CD4-positive, alpha-beta T cell treated with Interleukin-4 for 1 hour (primary cell): ENCODE measurements around the gene CTIF.

Experiments
- DNase-seq, 2 donors: peaks; one replicate each; pipeline ENCODE4 v3.0.0-alpha.2; 2020 to 2022

CTIF gene

DNA sequence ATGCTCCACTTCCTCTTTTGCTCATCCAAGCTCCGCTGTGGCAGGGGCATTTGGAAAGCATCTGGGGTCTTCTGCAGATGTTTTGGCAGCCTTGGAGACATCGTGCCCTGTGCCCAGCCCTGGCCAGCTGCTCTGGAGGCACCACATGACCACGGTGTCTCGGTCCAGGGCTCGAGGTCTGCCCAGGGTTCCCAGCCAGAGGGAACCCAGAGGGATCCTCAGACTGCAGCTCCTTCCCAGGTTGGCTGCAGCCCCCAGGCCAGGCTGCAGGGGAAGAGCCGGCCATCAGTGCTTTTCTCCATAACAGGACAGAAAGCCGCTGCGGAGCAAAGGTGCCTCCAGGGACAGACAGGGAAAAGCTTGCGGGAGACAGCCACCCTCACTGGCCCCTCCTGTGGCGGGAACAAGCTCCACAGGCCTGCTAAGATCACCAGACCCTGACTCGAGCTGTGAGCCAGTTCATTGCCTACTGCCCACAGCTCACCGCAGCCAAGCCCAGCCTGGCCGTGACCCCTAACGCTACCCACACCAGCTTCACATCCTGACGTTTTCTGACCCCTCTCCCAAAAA is 337.2 kb downstream of the CTIF start:
- DNase-seq: no peak

DNA sequence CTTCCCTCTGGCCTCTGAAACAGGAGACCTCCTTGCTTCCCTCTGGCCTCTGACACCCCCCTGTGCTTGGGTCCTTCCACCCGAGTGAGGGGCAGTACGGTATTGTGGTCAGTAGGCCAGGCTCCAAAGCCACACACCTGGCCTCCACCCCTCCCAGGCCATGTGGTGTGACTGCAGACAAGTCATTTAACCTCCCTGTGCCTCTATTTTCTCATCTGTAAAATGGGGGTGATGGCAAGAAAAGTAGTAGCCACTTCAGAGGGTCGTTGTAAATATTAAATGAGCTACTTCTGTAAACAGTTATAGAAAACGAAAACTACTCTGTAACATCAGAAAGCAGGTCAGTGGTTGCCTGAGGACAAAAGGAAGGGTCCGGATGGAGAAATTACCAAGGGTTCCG is 337.8 kb downstream of the CTIF start:
- DNase-seq: no peak

DNA sequence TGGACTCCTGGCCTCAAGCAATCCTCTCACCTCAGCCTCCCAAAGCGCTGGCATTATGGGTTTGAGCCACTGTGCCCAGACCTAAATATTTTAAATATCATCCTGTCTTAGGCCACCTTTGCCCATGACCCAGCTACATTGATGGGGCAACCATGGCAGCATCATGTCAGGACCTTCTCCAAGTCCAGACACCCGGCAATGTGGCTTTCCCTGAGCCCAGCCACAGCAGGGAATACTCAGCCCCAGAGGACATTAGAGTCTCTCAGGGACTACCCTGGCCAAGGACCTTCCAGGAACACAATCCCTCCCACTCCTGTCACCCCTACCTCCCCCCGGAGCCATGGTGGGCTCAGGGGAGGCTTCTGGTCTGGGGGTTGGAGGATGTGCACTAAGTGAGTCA is 339.1 kb downstream of the CTIF start:
- no peak for DNase-seq

DNA sequence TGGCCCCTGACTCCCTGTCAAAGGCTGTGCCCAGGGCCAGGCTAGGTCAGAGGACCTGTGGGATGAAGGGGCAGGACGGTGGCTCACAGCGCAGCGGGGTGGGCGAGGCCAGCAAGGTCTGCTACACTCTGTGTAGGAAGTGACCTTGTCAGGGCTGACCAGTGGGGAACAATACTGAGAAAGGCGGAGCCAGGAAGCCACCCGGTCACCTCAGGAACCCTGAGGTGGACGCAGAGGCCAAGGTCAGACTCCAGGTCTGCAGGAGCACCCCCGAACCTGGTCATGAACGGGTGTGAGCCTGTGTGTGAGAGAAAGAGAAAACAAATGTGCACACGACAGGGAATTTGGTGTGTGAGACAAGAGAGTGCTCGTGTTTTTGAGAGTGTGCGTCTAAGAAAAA is 339.6 kb downstream of the CTIF start:
- no peak for DNase-seq

DNA sequence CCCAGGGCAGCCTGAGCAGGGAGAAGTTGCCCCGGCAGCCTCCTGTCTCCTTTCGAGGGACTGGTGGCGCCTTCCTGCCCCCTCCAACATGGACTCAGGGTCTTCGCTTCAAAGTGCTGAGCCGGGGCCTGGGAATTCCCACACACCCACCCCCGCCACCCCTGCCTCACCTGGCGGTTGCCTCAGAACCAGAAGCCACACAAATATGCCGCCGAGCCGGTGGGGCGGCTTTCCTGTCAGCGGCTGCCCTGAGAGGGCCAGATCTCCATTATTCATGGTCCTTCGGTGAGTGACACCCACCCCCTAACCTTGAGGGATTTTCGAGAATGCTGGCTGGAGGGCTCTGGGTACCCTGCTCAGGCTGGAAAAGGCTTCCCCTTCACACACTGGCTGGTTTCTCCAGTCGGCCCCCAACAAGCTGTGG is 340.2 kb downstream of the CTIF start:
- DNase-seq: no peak

DNA sequence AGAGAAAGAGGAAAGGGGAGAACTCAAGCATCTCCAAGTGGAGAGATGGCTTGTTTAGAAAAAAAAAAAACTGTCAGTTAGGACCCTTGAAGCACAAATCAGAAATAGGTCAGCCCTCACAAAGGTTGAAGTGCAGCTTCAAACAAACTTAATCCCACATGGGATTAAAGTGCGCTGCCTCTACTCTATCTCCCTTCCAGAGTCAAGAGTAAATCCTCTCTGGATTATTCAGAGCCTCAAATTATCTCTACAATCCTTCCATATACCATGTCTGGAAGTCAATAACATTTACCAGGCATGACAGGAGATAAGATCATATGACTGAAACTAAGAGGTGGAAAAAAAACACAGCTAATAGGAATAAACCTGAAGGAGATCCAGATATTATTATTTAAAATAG is 342.1 kb downstream of the CTIF start:
- DNase-seq: no peak

DNA sequence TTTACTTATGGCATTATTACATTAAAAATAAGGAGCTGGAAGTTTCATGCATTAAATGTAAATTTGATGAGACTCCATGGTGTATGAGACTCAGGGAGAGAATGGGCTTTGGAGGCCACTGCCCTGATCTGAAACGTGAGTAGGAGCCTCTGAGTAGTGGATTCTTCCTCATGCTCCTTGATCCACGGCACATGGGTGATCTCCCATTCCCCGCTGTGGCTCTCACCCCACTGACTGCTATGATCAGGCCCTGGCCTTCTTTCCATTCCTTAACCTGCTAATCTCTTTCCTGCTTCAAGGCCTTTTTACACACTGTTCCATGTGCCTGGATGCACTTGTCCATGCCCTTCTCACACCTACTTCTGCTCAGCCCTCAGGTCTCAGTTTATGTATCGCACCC is 343.5 kb downstream of the CTIF start:
- DNase-seq: no peak

DNA sequence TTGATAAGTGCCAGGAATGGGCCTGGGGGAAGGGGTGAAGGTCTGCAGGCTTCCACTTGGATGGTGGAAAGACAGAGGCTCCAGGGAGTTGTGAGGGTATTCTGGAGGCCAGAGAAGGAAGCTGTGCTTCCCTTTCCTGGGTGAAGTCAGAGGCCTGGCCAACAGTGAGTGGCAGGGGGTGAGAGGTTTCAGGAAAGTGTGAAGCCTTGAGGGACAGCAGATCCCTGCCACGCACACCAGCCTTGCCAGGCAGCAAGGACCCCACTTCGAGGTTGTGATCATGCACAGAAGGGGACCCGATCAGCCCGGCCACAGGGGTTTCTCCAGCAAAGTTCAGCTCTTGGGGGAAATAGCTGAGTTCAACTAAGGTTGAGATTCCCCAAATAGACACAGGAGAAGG is 345.5 kb downstream of the CTIF start:
- no peak for DNase-seq

DNA sequence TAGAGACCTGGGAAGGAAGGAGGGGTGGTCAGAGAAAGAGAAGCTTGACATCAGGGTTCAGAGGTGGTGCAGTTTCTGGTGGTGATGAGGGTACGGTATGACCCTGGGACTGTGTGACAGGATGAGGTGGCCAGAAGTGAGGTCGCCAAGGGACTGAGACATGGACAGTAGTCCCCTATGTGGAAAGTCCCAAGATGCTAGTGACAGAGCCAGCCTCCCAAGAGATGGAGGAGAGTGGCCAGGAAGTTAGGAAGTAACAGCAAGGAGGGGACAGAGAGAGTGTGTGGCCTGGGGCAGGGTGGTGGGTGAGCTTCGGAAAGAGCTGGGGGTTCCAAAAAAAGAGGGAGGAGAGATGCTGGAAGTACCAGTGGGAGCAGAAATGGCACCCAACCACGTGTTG is 345.9 kb downstream of the CTIF start:
- DNase-seq: no peak

DNA sequence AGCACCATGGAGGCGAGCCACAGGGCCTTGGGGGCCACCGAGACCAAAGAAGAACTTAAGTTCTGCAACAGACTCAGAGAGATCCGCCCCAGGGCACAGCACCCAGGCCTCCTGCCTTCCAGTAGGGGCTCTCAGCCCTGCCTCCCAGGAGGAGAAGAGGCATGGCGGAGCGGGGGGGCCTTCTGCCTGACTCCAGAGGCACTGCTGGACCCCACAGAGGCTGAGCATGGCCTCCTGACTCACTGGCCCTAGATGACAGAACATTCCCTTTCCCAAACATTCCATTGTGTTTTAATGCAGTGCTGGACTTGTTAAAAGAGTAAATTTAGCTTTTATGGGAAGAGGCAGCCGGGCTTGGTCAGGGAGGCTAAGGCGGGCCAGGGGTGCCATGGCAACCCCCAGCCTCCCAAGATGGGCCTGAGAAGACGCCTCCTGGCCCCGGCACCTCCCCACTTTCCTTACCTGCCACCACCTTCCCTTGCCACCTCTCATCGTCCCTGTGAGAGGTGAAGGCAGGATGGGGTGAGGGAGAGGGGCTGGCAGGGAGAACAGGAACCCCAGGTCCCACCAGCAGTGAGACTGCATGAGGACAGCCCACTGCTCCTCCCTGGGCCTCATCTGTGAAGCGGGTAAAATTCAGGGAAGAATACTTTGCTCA is 346.6 kb downstream of the CTIF start:
- no peak for DNase-seq

DNA sequence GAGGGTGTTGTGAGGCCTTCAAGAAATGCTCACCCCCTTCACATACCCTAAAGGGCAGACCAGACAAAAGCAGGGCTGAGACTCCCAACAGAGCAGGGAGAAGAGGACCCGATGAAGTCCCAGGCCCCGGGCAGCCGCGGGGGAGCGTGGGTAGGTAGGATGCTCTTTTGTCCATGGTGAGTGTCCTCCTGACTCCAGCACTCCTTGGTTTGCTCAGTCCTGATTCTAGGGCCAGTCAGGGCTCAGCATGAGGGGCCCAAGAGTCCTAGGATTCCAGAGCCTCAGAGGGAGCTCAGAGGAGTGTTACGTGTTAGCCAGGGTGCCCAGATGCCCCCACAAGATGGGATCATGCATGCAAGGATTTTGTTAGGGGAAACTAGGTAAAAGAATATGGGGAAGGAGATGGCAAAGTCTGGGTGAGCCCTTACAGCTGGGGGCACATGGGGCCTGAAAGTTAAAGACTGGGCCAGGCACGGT is 347.1 kb downstream of the CTIF start:
- no peak for DNase-seq

DNA sequence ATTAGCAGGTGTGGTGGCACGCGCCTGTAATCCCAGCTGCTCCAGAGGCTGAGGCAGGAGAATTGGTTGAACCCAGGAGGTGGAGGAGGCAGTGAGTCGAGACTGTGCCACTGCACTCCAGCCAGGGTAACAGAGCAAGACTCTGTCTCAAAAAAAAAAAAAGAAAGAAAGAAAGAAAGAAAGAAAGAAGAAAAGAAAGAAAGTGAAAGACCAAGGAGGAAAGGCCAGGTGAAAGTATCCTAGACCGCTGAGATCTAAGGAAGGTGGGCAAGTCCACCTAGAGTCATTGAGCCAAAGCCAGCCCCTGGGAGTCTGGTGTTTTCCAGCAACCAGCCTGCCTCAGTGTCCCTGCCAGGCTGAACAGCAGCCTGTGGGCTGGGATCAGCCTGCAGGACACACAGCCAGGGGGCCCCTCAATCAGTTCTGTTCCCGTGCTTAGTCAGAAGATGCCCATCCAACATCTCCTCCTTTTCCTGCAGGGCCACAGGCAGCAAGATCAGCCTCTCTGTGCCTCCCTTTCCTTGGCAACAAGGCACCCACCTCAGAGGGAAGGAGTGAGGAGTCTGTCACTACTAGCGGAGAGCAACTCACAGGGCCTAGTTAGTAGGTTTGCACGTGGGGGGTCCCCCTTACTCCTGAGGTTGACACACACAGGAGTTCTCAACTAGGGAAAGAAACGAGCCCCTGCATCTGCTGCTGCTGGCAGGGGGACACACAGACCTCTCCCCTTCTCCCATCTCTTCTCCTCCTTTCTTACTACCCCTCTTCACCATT is 347.9 kb downstream of the CTIF start:
- DNase-seq: no peak

DNA sequence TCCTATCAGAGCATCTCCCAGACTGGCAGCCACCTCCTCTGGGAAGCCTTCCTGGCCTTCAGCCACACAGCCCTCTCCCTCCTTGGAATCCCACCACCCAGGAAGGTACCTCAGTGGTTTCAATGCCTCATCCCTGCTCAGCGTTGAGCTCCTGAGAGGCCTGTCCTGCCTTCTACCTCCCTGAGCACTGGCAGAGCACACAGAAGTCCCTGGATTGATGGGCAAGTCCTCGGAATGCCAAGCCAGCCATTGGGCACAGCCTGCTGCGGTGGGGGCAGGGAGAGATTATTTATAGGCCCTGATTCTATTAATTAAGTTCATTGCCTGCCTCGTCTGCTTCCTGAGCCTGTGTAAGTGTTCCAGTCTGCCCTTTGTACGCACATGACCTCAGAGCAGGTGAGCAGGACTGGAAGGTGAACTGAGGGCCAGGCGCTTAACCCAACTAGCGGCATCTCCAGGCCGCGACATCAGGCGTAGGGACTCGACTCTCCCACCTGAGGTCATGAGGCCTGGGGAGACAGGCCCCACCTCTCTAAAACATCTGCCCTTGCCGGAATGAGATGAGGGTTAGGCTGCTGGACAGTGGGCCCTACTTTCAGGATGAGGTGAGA is 348.6 kb downstream of the CTIF start:
- no peak for DNase-seq

DNA sequence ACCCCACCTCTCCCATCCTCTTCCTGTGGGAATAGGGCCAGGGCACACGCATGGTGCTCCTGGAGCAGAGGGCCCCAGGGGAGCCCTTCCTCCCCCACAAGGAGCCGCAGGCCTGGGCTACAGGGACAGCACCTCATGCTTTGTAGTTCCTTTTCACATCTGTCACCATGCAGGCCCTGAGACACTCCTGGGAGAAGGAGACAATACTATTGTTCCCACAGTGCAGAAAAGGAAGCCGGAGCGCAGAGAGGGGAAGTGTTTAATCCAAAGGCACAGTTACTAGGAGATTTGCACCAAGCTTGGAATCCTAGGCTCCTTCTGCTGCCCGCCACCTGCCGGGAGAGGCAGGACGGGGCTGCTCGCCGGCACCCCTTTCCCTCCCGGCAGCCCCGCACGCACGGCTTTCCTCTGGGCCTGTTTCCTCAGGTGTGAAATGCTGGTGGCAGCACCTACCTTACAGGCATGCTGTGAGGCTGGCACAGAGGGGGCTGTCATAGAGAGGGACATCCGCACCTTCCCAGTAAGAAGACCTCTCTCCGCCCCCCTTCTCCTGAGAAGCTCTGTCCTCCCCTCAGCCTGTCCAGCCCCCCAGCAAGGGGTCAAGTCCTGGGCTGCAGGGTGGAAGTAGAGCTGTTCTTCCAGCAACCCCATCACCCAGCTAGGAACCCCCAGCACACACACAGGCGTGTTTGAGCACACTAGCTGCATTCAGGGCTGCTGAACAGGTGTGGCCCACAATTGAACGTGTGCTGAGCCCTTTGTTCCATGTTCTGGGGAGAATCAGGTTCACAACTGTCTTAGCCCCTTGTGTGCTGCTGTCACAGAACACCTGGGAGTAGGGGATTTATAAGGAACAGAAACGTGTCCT is 349.3 kb downstream of the CTIF start:
- DNase-seq: no peak

DNA sequence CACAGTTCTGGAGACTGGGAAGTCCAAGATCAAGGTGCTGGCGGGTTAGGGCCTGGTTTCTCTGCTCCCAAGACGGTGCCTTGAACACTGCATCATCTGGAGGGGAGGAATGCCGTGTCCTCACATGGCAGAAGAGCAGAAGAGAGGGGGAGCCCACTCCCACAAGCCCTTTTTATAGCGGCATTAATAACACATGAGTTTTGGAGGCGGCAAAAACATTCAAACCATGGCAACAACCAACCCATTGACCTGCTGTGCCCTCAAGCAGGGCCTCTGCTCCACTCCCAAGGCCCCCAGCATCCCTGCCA is 349.9 kb downstream of the CTIF start:
- no peak for DNase-seq

DNA sequence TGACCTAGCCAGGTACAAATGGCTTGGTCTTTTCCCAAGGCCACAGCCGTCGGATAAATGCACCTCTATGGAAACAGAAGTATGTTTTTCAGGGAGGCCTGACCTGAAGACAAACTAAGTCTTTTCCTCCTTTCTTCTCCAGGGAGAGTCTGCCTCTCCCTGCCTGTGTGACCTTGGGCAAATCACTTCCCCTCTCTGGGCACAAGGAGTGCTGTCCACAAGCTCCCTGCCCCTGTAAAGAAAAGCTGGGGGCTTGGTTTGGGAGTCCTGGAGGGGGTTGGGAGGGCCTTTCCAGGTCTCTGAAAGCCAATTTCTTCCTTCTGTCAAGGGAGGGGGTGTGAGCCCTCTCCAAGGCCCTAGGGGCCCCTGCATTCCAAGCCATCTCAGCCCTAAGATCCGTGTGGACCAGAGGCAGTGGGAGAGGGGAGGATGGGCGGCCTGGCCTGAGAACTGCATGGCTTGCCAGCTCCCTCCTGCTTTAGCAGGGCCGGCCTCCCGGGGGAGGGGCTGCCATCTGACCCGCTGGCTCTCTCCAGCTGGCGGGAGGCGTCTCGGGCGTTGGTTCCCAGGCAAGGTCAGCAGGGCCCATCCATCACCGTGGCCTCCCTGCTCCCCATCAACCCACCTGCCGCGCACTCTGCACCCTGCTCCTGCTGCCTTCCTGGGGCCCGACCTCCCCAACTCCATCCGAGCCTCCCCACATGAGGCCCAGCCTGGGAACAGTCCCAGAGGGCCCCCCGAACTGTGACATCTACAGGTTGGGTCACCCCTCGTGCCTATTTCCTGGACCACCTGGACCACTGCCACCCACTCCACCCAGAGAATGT is 350.5 kb downstream of the CTIF start:
- no peak for DNase-seq

DNA sequence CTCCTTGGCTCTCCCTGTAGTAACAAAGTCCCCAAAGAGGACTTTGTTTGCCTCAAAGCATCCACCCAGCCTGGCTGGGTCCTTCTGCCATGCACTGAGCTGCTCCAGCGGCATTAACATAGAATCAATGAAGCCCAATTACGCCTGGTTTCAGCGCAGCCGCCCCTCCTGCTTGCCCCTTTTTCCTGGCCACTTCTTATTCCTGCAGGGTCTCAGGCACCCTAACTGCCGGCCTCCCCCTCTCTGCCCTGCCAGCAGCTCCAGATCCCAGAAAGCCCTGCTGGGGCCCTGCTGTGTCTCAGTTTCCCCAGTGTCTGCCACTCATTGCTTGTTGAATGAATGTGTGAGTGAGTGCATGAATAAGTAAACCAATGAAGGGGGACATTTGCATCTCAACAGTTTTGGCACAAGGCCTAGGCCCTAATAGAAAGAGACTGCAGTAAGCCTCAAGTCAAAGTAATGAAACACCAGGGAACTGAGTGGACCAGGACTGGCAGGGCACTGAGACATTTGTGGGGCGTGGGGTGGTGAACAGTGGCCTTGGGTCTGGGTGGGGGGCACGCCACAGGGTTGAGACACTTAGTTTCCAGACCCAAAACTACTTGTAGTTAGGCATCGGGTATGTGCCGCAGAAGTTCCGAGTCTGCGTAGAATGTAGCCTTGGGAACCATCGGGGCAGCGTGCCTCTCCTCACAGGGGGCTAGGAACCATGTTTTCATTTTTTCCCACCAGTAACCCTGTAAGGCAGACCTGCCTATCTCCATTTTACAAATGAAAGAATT is 351.3 kb downstream of the CTIF start:
- no peak for DNase-seq

DNA sequence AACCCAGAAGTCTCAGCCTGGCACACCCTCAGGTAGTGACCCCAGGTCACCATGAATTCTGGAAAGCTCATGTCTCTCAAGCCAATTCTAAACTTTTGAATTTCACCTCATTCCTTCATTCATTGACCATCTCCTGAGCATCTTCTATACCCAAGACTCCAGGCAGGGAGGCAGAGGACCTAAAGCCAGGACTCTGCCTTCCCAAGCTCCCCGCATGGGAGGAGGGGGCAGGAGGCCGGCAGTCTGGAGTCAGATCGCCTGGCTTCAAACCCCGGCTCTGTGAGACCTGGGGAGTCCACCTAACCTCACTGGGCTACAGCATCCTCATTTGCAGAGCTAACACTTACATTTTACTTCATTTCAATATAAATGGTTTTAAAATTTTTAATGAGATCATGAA is 352.9 kb downstream of the CTIF start:
- no peak for DNase-seq

DNA sequence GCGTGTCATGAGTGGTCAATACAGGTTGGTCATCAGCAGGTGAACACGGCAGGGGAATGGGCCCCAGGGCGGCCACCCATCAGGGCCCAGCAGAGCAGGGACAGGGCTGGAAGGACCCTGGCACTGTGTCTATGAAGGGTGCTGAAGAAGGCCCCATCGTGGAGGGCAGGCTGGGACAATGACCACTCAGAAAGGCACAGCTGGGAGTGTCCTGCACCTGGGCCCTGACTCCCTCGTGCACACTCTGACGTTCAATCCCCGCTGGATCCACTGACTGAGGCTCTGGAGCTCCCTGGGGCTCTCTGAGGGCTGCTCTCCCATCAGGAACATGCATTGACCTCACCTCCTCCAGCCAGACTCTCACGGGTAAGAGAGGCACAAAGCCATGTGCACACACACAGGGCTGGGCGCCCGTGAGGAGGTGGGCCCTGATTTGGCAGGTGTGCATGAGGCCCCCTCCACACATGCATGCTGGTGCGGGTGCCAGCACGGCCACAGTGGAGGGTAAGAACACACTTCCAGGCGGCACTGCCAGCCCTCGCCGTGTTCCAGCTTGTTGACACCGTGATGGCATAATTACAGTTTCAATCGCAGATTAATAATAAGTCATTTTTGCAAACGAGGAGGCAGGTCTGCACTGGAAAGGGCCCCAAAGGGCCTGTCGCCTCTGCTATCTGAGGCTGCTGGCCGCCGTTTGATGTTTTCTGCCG is 353.5 kb downstream of the CTIF start:
- DNase-seq: no peak

DNA sequence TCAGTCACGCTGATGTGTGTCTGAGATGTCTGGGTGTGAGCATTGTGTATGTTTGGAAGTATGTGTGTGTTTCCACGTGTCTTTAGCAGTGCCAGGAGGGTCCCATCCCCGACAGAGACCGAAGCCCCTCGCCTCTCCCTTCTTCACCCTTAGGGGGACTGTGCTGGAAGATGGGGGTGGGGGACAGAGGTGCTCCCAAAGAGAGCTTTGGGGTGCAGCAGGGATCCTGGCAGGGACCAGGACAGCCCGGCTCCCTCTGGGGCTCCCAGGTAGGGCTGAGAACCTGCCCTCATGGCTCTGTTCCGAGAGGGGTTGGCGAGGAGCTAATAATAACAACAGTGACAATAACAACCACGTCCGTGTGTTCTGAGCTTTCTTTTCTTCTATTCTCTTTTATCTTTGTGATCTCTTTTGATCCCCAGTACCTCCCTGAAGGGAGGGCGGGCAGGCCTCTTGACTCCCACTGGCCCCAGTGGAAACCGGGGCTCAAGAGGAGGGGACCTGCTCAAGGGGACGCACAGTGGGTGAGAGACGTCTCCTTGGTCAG is 354.3 kb downstream of the CTIF start:
- no peak for DNase-seq
